IMR-90 (cell line): Measurements from ENCODE around the gene LMX1A. TPM values are rescaled to one million over a fixed set of nuclear protein-coding genes. Genes with fewer than 3 reads are reported as not detected.

ENCODE experiments used
- ATAC-seq: fragments of 200-7000 bp; cut with Tn5 transposase; 2 replicates; pipeline ENCODE4 v1.9.1; 2020; ENCODE audit warnings: low read depth, mild to moderate bottlenecking, moderate library complexity
- BruUV-seq: library from RNA; stranded (reverse); fragments of 400-500 nt; replicated peaks from 2 replicates; lab custom pipeline; 2021; lab: Mats Ljungman, UMichigan
- CTCF ChIA-PET: fragments of 300-600 bp; formaldehyde crosslinking; extraction: SDS; loops from one replicate; lab custom pipeline; 2021; ENCODE audit warnings: antibody characterized with exemption; lab: Yijun Ruan, JAX
- POLR2A ChIA-PET: fragments of 300-600 bp; sonication (Branson Sonifier 250); formaldehyde crosslinking; loops from one replicate; lab custom pipeline; 2022; ENCODE audit warnings: antibody characterized with exemption; ENCODE audit not compliant: unreplicated experiment; lab: Charles Lee
- DNase-seq: peaks from one replicate; pipeline ENCODE4 v3.0.0; 2013
- H2AFZ ChIP-seq: replicated peaks from 2 replicates; pipeline ENCODE3; 2013; ENCODE audit warnings: low read length, mild to moderate bottlenecking; ENCODE audit not compliant: poor library complexity
- H2AK5ac ChIP-seq: 2 replicates; pipeline ENCODE4 v1.6.1; 2013; ENCODE audit warnings: low read depth, low read length, inconsistent platforms
- H2AK9ac ChIP-seq: replicated peaks from 2 replicates; pipeline ENCODE3; 2013; ENCODE audit warnings: mild to moderate bottlenecking, low read depth, low read length, moderate library complexity; ENCODE audit not compliant: poor library complexity
- H2BK120ac ChIP-seq: 2 replicates; pipeline ENCODE4 v1.6.1; 2013; ENCODE audit warnings: low read depth, low read length, inconsistent platforms
- H2BK15ac ChIP-seq: 3 replicates; pipeline ENCODE4 v1.6.1; 2013; ENCODE audit warnings: low read depth, low read length, inconsistent platforms
- H2BK20ac ChIP-seq: 2 replicates; pipeline ENCODE4 v1.6.1; 2013; ENCODE audit warnings: low read depth, mild to moderate bottlenecking, inconsistent platforms, low read length, moderate library complexity
- H2BK5ac ChIP-seq: 2 replicates; pipeline ENCODE4 v1.6.1; 2013; ENCODE audit warnings: mild to moderate bottlenecking, low read depth, low read length, inconsistent platforms; ENCODE audit not compliant: poor library complexity, severe bottlenecking
- H3K14ac ChIP-seq: replicated peaks from 2 replicates; pipeline ENCODE4 v1.6.1; 2013; ENCODE audit warnings: low read depth, low read length, inconsistent platforms
- H3K18ac ChIP-seq: 2 replicates; pipeline ENCODE4 v1.6.1; 2013; ENCODE audit warnings: low read depth, low read length, control low read depth
- H3K23ac ChIP-seq: 2 replicates; pipeline ENCODE4 v1.6.1; 2013; ENCODE audit warnings: low read depth, low read length, inconsistent platforms
- H3K27ac ChIP-seq: 2 replicates; pipeline ENCODE4 v1.5.1; 2013; ENCODE audit warnings: mild to moderate bottlenecking, control low read depth, low read length; ENCODE audit not compliant: insufficient read depth
- H3K27me3 ChIP-seq: 2 replicates; pipeline ENCODE4 v1.6.1; 2013; ENCODE audit warnings: low read length; ENCODE audit not compliant: control insufficient read depth, insufficient read depth
- H3K36me3 ChIP-seq: 2 replicates; pipeline ENCODE4 v1.6.1; 2013; ENCODE audit warnings: low read length, mixed read lengths; ENCODE audit not compliant: control insufficient read depth, insufficient read depth
- H3K4ac ChIP-seq: 2 replicates; pipeline ENCODE4 v1.6.1; 2013; ENCODE audit warnings: low read depth, low read length, inconsistent platforms
- H3K4me1 ChIP-seq: 2 replicates; pipeline ENCODE4 v1.6.1; 2013; ENCODE audit warnings: low read length, mixed read lengths; ENCODE audit not compliant: control insufficient read depth, insufficient read depth
- H3K4me2 ChIP-seq: 2 replicates; pipeline ENCODE4 v1.6.1; 2013; ENCODE audit warnings: low read depth, mild to moderate bottlenecking, control low read depth, low read length, moderate library complexity
- H3K4me3 ChIP-seq: 2 replicates; pipeline ENCODE4 v1.5.1; 2013; ENCODE audit warnings: low read depth, mild to moderate bottlenecking, control low read depth, low read length, moderate library complexity; ENCODE audit not compliant: insufficient read depth
- H3K56ac ChIP-seq: 2 replicates; pipeline ENCODE4 v1.6.1; 2013; ENCODE audit warnings: low read length, inconsistent platforms; ENCODE audit not compliant: insufficient read depth; ENCODE audit errors: extremely low read depth
- H3K79me1 ChIP-seq, 2 experiments: 2 replicates each; pipeline ENCODE4 v1.6.1; 2013; ENCODE audit warnings: low read length in 2 of 2, inconsistent platforms in 1 of 2, low read depth in 1 of 2
- H3K9ac ChIP-seq: 2 replicates; pipeline ENCODE4 v1.6.1; 2013; ENCODE audit warnings: low read depth, low read length, control low read depth
- H3K9me1 ChIP-seq: 2 replicates; pipeline ENCODE4 v1.6.1; 2013; ENCODE audit warnings: low read length, inconsistent platforms; ENCODE audit not compliant: insufficient read depth
- H3K9me3 ChIP-seq: 2 replicates; pipeline ENCODE4 v1.6.1; 2013; ENCODE audit warnings: low read length; ENCODE audit not compliant: control insufficient read depth, insufficient read depth
- H4K20me1 ChIP-seq: 2 replicates; pipeline ENCODE4 v1.6.1; 2013; ENCODE audit warnings: low read length, inconsistent platforms; ENCODE audit not compliant: insufficient read depth
- H4K5ac ChIP-seq: 2 replicates; pipeline ENCODE4 v1.6.1; 2013; ENCODE audit warnings: mild to moderate bottlenecking, low read depth, low read length, control low read depth
- H4K8ac ChIP-seq, 2 experiments: 2 replicates each; pipeline ENCODE4 v1.6.1; 2013; ENCODE audit warnings: low read depth in 2 of 2, low read length in 2 of 2, control low read depth in 1 of 2, inconsistent platforms in 1 of 2
- H4K91ac ChIP-seq: 2 replicates; pipeline ENCODE4 v1.6.1; 2013; ENCODE audit warnings: low read depth, low read length, inconsistent platforms; ENCODE audit not compliant: insufficient read depth
- CTCF ChIP-seq: conservative IDR thresholded peaks from 2 replicates; pipeline ENCODE4 v1.5.1; 2012; ENCODE audit warnings: mild to moderate bottlenecking, low read depth, low read length, improper control_type of control experiment
- MAZ ChIP-seq: IDR thresholded peaks from 2 replicates; pipeline ENCODE4 v1.6.1; 2012; ENCODE audit warnings: low read depth, mild to moderate bottlenecking, low read length, improper control_type of control experiment, moderate library complexity, borderline replicate concordance
- RAD21 ChIP-seq: IDR thresholded peaks from 2 replicates; pipeline ENCODE4 v1.6.1; 2012; ENCODE audit warnings: low read length, improper control_type of control experiment
- WGBS, 2 experiments: methylation state at CpG; one replicate each; pipeline versions ENCODE4 v1.1.5 to v1.1.7; 2013; ENCODE audit warnings: missing lambda C conversion rate in 2 of 2; ENCODE audit not compliant: insufficient read length in 1 of 2; ENCODE audit errors: extremely low coverage in 2 of 2; 5-methylcytosine and 5-hydroxymethylcytosine counted together
- dilution Hi-C: fragments of 300-500 bp; cut with HindIII; formaldehyde crosslinking; loops from one replicate; pipeline ENCODE4 v1.14.3; 2018; ENCODE audit warnings: low sequenced_read_pairs; ENCODE audit not compliant: unreplicated experiment
- in situ Hi-C: fragments of 300-500 bp; cut with MboI; formaldehyde crosslinking; loops from 3 replicates; pipeline ENCODE4 v1.14.3; 2019; ENCODE audit warnings: low sequenced_read_pairs, inconsistent platforms, mixed read lengths
- intact Hi-C: fragments of 100-400 bp; cut with micrococcal nuclease; formaldehyde crosslinking; loops from 2 replicates; pipeline ENCODE4 v1.10.0; 2022
- polyA plus RNA-seq, 3 experiments: library from polyadenylated mRNA; depleted of rRNA; stranded (reverse); fragments of >200 nt; gene quantifications; 2 replicates each; pipeline ENCODE4 v1.2.3, GENCODE V29; 2012; ENCODE audit warnings: low replicate concordance in 1 of 3
- total RNA-seq: library from RNA; depleted of rRNA; stranded (reverse); fragments of >200 nt; gene quantifications from 2 replicates; pipeline ENCODE4 v1.2.3, GENCODE V29; 2012
- TF ChIP-seq, protein P1 (sequence below): fragments of 150-350 bp; IDR thresholded peaks from 2 replicates; pipeline ENCODE4 v1.6.1; 2016; ENCODE audit warnings: low read depth, mild to moderate bottlenecking, low read length, moderate library complexity, borderline replicate concordance

Gene LMX1A
- total and polyA plus RNA-seq, 2 of the 4 experiments (the other 2 are of a cell fraction) = not detected

DNA sequence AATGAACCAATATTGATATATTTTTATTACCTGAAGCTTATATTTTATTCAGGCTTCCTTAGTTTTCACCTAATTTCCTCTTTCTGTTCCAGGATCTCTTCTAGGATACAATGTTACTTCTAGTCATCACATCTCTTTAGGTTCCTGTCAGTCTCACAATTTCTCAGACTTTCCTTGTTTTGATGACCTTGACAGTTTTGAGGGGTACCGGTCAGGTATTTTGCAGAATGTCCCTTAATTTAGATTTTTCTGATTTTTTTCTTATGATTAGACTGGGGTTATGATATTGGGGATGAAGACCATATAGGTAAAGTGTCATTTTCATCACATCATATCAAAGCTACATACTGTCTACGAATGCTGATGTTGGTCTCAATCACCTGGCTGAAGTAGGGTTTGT lies 167.5 kb downstream of the LMX1A start:
- Histone ChIP-seq H2AFZ (no peak overlapping the region), H3K4me3 (no peak overlapping the region), H3K4ac (no peak overlapping the region), H3K27me3 (no peaks in the 10 kb centered on the region), H3K4me2 (no peak overlapping the region), H2BK15ac (no peak overlapping the region), H2BK5ac (no peak overlapping the region), H4K91ac (no peak overlapping the region), H2AK9ac (no peak overlapping the region), H3K27ac (no peak overlapping the region), H3K9me3 (no peaks in the 10 kb centered on the region), H2BK120ac (no peak overlapping the region), H3K14ac (no peak overlapping the region), H3K36me3 (no peaks in the 10 kb centered on the region), H4K5ac (no peak overlapping the region), H3K18ac (no peak overlapping the region), H2BK20ac (no peak overlapping the region), H3K9me1 (no peaks in the 10 kb centered on the region), H3K9ac (no peak overlapping the region), H3K23ac (no peak overlapping the region), H2AK5ac (no peak overlapping the region), H4K20me1 (no peaks in the 10 kb centered on the region), H3K79me1 (no peaks in the 10 kb centered on the region), H4K8ac (no peak overlapping the region), H3K56ac (no peak overlapping the region), H3K4me1 (no peaks in the 10 kb centered on the region)
- no CpG with 5 or more reads among the region's 2 CpGs for WGBS, 2 experiments
- no peak for ATAC-seq
- CTCF ChIA-PET = no interaction called here
- dilution Hi-C loops (no loop called here), in situ Hi-C loops (no loop called here), intact Hi-C loops (no loop called here)
- POLR2A ChIA-PET = no interaction called here
- BruUV-seq = no TSS peak
- DNase-seq = no peak
- TF ChIP-seq, protein P1, sequence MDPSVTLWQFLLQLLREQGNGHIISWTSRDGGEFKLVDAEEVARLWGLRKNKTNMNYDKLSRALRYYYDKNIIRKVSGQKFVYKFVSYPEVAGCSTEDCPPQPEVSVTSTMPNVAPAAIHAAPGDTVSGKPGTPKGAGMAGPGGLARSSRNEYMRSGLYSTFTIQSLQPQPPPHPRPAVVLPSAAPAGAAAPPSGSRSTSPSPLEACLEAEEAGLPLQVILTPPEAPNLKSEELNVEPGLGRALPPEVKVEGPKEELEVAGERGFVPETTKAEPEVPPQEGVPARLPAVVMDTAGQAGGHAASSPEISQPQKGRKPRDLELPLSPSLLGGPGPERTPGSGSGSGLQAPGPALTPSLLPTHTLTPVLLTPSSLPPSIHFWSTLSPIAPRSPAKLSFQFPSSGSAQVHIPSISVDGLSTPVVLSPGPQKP = no peak
- TF ChIP-seq MAZ = no peak
- no peak for TF ChIP-seq RAD21
- no peak for TF ChIP-seq CTCF
